AG09319 (cell line): Measurements from ENCODE around the gene CCL28.
"Not testable (repeated sequence)": the region's sequence is repeated elsewhere in the genome, so short reads cannot be mapped to it uniquely, and the experiment has no call there.

Experiments
- DNase-seq: peaks from one replicate; pipeline ENCODE4 v3.0.0-alpha.2; 2010; ENCODE audit warnings: low read depth; ENCODE audit errors: extremely low read depth
- CTCF ChIP-seq: IDR thresholded peaks from 2 replicates; pipeline ENCODE4 v1.5.1; 2011; ENCODE audit warnings: low read depth, mild to moderate bottlenecking, inconsistent platforms, low read length, moderate library complexity

Gene CCL28

DNA sequence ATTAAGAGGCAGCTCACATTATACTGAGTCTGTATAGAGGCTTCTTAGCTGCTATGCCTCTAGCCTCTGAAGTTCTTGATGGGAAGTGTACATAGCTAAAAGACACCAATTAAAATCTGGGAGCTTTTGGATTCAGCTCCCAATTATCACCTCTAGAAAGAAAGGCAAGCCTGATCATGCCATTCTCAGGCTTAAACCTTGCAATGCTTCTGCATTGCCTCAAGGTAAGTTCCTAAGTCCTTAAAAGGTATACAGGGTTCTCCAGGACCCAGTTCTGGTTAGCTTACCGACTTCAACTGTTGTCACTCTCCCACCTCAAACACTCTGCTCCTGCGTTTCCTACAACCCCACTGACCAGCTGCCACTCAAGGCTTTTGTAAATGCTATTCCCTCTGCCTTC is 17.5 kb upstream of the CCL28 start:
- no peak for TF ChIP-seq CTCF
- no peak for DNase-seq

DNA sequence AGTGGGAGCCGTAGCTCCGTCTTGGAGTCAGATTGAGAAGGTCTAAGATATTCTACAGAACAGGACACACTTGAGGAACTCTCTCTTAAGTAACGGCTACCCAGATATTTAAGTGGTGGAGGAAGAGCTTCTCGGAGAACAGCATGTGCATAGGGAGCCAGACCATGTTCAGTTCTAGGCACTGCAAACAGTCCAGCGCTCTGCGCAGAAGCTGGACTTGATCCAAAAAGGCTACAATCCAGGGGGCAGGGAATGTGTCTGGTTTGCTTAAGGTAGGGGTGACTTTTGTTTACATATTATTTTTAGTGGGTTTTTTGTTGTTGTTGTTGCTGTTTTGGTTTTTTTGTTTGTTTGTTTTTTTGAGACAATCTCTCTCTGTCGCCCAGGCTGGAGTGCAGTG is 16.8 kb upstream of the CCL28 start:
- TF ChIP-seq CTCF = no peak
- no peak for DNase-seq

GRCh38 chr5:43427306-43427705 is 15.1 kb upstream of the CCL28 start:
- DNase-seq = no peak
- no peak for TF ChIP-seq CTCF

DNA sequence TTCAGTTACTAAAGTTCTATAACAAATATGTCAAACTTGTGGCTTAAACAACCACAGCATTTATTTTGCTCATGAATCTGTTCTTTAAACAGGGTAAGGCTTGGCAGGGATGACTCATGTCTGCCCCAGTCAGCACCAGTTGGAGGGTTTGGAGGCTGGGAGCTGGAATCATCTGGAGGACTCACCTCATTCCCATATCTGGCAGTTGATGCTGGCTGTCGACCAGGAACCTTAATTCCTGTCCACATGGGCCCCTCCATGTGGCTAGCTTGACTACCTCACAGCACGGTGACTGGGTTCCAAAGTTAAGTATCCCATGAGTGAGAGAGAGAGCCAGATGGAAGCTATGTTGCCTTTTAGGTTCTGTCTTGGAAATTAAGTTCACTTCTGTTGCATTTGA is 13.8 kb upstream of the CCL28 start:
- TF ChIP-seq CTCF = no peak
- DNase-seq = no peak

GRCh38 chr5:43423086-43423485 is 10.9 kb upstream of the CCL28 start:
- not testable (repeated sequence) for DNase-seq

GRCh38 chr5:43422143-43422542 is 10.0 kb upstream of the CCL28 start:
- DNase-seq = no peak

DNA sequence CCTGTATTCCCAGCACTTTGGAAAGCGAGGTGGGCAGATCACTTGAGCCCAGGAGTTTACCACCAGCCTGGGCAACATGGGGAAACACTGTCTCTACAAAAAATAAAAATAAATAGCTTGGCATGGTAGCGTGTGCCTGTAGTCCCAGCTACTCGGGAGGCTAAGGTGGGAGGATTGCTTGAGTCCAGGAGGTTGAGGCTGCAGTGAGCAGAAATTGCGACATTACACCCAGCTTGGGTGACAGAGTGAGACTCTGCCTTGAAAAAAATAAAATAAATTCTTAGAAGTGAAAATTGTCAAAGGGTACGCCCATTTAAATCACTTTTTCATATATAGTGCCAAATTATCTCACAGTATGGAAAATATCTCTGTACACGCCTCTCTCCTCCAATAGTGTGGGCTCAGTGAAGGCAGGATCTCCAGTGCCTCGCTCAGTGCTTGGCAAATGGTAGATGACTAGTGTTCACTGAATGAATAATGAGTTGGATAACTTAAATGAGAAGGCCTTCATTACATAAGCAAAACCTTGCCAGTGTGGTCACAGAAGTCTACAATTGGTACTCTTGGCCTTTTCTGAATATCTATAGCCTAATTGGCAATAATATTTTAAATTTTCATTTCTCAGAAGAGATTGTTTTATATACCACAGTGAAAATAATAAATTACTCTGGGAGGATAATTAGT is 9.4 kb upstream of the CCL28 start:
- DNase-seq = no peak
- TF ChIP-seq CTCF = no peak

More at GRCh38 chr5:43422143-43422542, 10.0 kb upstream of the CCL28 start:
- no peak for TF ChIP-seq CTCF

- DNase-seq = no peak
- TF ChIP-seq CTCF = no peak
Observed at GRCh38 chr5:43420241-43420640, 8.1 kb upstream of the CCL28 start.
